Stimulated activated naive CD8-positive, alpha-beta T cell treated with anti-CD3 and anti-CD28 coated beads, Interleukin-15, amount 100 ng/mL, for 72 hours (primary cell): ENCODE results near the gene FITM1.

Source experiments
- ATAC-seq: fragments of 150-1000 bp; cut with Tn5 transposase; 2 replicates; pipeline ENCODE4 v1.10.0; 2021; ENCODE audit warnings: mild to moderate bottlenecking, moderate library complexity
- DNase-seq, 2 donors: peaks; one replicate each; pipeline ENCODE4 v3.0.0; 2021 to 2022
- H3K27ac Mint-ChIP-seq, 2 donors: one replicate each; pipeline ENCODE4 v1.8.0; 2022; ENCODE audit warnings: mild to moderate bottlenecking in 2 of 2, mixed read lengths in 2 of 2, moderate library complexity in 2 of 2
- H3K27me3 Mint-ChIP-seq: one replicate; pipeline ENCODE4 v1.8.0; 2022; ENCODE audit warnings: mixed read lengths
- H3K4me1 Mint-ChIP-seq: one replicate; pipeline ENCODE4 v1.8.0; 2022; ENCODE audit warnings: mild to moderate bottlenecking, mixed read lengths
- H3K4me3 Mint-ChIP-seq, 2 donors: one replicate each; pipeline ENCODE4 v1.8.0; 2022; ENCODE audit warnings: mild to moderate bottlenecking in 2 of 2, mixed read lengths in 2 of 2, moderate library complexity in 1 of 2
- H3K9me3 Mint-ChIP-seq, 2 donors: one replicate each; pipeline ENCODE4 v1.8.0; 2022; ENCODE audit warnings: mixed read lengths in 2 of 2

The FITM1 gene

GRCh38 chr14:24130380-24130716, at the start of gene FITM1:
Gene FITM1, plus strand, starts transcription at chr14:24130659. Its CDS starts 905 bp downstream, at chr14:24131564.
- H3K27ac Mint-ChIP-seq = no peak within 1 kb of the TSS
- no peak for ATAC-seq
- no peak within 1 kb of the TSS for H3K4me3 Mint-ChIP-seq
- DNase-seq = no peak
- H3K9me3 Mint-ChIP-seq = no peaks in the 10 kb centered on the region
- H3K4me1 Mint-ChIP-seq = peaks cover 36% of the 10 kb centered on the region
- no peaks in the 10 kb centered on the region for H3K27me3 Mint-ChIP-seq

- H3K4me1 Mint-ChIP-seq = peaks cover 27% of the 10 kb centered on the region
- no peaks in the 10 kb centered on the region for H3K9me3 Mint-ChIP-seq
- ATAC-seq = peak; percentile 94
- H3K27me3 Mint-ChIP-seq = no peaks in the 10 kb centered on the region
- peak overlapping the region; percentile 76 to 83 for H3K4me3 Mint-ChIP-seq
- DNase-seq = peak; percentile 71 to 76
- peak overlapping the region; percentile 7 to 32 for H3K27ac Mint-ChIP-seq
Measured at GRCh38 chr14:24080888-24081738, 49.3 kb upstream of the FITM1 start.

- no peaks in the 10 kb centered on the region for H3K27me3 Mint-ChIP-seq
- no peak for ATAC-seq
- peaks cover 23% of the 10 kb centered on the region for H3K4me1 Mint-ChIP-seq
- peak overlapping the region; percentile 7 to 89 for H3K27ac Mint-ChIP-seq
- H3K4me3 Mint-ChIP-seq = peak overlapping the region; percentile 76 to 83
- H3K9me3 Mint-ChIP-seq = no peaks in the 10 kb centered on the region
- no peak for DNase-seq
Measured at GRCh38 chr14:24081739-24082211, 48.7 kb upstream of the FITM1 start.

- no peaks in the 10 kb centered on the region for H3K27me3 Mint-ChIP-seq
- no peaks in the 10 kb centered on the region for H3K9me3 Mint-ChIP-seq
Measured at GRCh38 chr14:24082411-24083080, 47.9 kb upstream of the FITM1 start.

GRCh38 chr14:24083462-24083861, 47.0 kb upstream of the FITM1 start:
- Mint-ChIP-seq H3K27ac (no peak overlapping the region), H3K4me1 (peaks cover 23% of the 10 kb centered on the region), H3K9me3 (no peaks in the 10 kb centered on the region), H3K27me3 (no peaks in the 10 kb centered on the region), H3K4me3 (no peak overlapping the region)
- DNase-seq = no peak
- ATAC-seq = no peak

More at GRCh38 chr14:24082411-24083080, 47.9 kb upstream of the FITM1 start:
- Mint-ChIP-seq H3K4me1 (peaks cover 23% of the 10 kb centered on the region), H3K4me3 (peak overlapping the region; percentile 76 to 83), H3K27ac (peak overlapping the region in 1 of 2 donors; percentile 61)
- ATAC-seq = no peak
- DNase-seq = no peak

- Mint-ChIP-seq H3K4me3 (no peak overlapping the region), H3K27me3 (no peaks in the 10 kb centered on the region), H3K9me3 (no peaks in the 10 kb centered on the region), H3K27ac (no peak overlapping the region), H3K4me1 (peaks cover 23% of the 10 kb centered on the region)
- DNase-seq (no peak), ATAC-seq (no peak)
Measured at GRCh38 chr14:24084440-24084839, 46.0 kb upstream of the FITM1 start.

- ATAC-seq (no peak), DNase-seq (no peak)
- peaks cover 18% of the 10 kb centered on the region for H3K4me1 Mint-ChIP-seq
- no peaks in the 10 kb centered on the region for H3K27me3 Mint-ChIP-seq
- peak overlapping the region in 1 of 2 donors; percentile 35 for H3K27ac Mint-ChIP-seq
- H3K9me3 Mint-ChIP-seq = no peaks in the 10 kb centered on the region
- no peak overlapping the region for H3K4me3 Mint-ChIP-seq
Measured at GRCh38 chr14:24085215-24085614, 45.2 kb upstream of the FITM1 start.

- no peak overlapping the region for H3K27ac Mint-ChIP-seq
- H3K4me3 Mint-ChIP-seq = no peak overlapping the region
- no peaks in the 10 kb centered on the region for H3K27me3 Mint-ChIP-seq
- H3K4me1 Mint-ChIP-seq = peaks cover 16% of the 10 kb centered on the region
- H3K9me3 Mint-ChIP-seq = no peaks in the 10 kb centered on the region
- ATAC-seq = no peak
- no peak for DNase-seq
Measured at GRCh38 chr14:24086193-24086955, 44.1 kb upstream of the FITM1 start.

- Mint-ChIP-seq H3K9me3 (no peaks in the 10 kb centered on the region), H3K27ac (no peak overlapping the region), H3K4me1 (peaks cover 12% of the 10 kb centered on the region), H3K27me3 (no peaks in the 10 kb centered on the region), H3K4me3 (no peak overlapping the region)
- DNase-seq (no peak), ATAC-seq (no peak)
Measured at GRCh38 chr14:24087004-24087403, 43.5 kb upstream of the FITM1 start.

GRCh38 chr14:24088095-24088494, 42.4 kb upstream of the FITM1 start:
- peak overlapping the region in 1 of 2 donors; percentile 48 for H3K27ac Mint-ChIP-seq
- no peaks in the 10 kb centered on the region for H3K27me3 Mint-ChIP-seq
- H3K4me1 Mint-ChIP-seq = peaks cover 16% of the 10 kb centered on the region
- DNase-seq (no peak), ATAC-seq (no peak)
- no peak overlapping the region for H3K4me3 Mint-ChIP-seq
- no peaks in the 10 kb centered on the region for H3K9me3 Mint-ChIP-seq

GRCh38 chr14:24089890-24090289, 40.6 kb upstream of the FITM1 start:
- no peaks in the 10 kb centered on the region for H3K27me3 Mint-ChIP-seq
- H3K9me3 Mint-ChIP-seq = no peaks in the 10 kb centered on the region
- DNase-seq = no peak
- H3K4me3 Mint-ChIP-seq = no peak overlapping the region
- peaks cover 24% of the 10 kb centered on the region for H3K4me1 Mint-ChIP-seq
- H3K27ac Mint-ChIP-seq = no peak overlapping the region
- ATAC-seq = no peak

- peak overlapping the region in 1 of 2 donors; percentile 36 for H3K4me3 Mint-ChIP-seq
- H3K9me3 Mint-ChIP-seq = no peaks in the 10 kb centered on the region
- H3K27ac Mint-ChIP-seq = no peak overlapping the region
- ATAC-seq (no peak), DNase-seq (no peak)
- H3K27me3 Mint-ChIP-seq = no peaks in the 10 kb centered on the region
- peaks cover 41% of the 10 kb centered on the region for H3K4me1 Mint-ChIP-seq
Measured at GRCh38 chr14:24092110-24092504, 38.4 kb upstream of the FITM1 start.

GRCh38 chr14:24092505-24093206, 37.8 kb upstream of the FITM1 start:
- Mint-ChIP-seq H3K27ac (peak overlapping the region; percentile 99 to 100), H3K4me3 (peak overlapping the region; percentile 94 to 99), H3K9me3 (no peaks in the 10 kb centered on the region), H3K27me3 (no peaks in the 10 kb centered on the region), H3K4me1 (peaks cover 41% of the 10 kb centered on the region)
- no peak for ATAC-seq
- DNase-seq = no peak

GRCh38 chr14:24093207-24093900, 37.1 kb upstream of the FITM1 start:
- H3K27ac Mint-ChIP-seq = peak overlapping the region; percentile 99 to 100
- ATAC-seq = no peak
- H3K4me3 Mint-ChIP-seq = peak overlapping the region; percentile 94 to 99

More at GRCh38 chr14:24093207-24093900, 37.1 kb upstream of the FITM1 start:
- Mint-ChIP-seq H3K4me1 (peaks cover 46% of the 10 kb centered on the region), H3K27me3 (no peaks in the 10 kb centered on the region), H3K9me3 (no peaks in the 10 kb centered on the region)
- no peak for DNase-seq
